ENCODE measurements around the gene AFAP1.

DNA sequence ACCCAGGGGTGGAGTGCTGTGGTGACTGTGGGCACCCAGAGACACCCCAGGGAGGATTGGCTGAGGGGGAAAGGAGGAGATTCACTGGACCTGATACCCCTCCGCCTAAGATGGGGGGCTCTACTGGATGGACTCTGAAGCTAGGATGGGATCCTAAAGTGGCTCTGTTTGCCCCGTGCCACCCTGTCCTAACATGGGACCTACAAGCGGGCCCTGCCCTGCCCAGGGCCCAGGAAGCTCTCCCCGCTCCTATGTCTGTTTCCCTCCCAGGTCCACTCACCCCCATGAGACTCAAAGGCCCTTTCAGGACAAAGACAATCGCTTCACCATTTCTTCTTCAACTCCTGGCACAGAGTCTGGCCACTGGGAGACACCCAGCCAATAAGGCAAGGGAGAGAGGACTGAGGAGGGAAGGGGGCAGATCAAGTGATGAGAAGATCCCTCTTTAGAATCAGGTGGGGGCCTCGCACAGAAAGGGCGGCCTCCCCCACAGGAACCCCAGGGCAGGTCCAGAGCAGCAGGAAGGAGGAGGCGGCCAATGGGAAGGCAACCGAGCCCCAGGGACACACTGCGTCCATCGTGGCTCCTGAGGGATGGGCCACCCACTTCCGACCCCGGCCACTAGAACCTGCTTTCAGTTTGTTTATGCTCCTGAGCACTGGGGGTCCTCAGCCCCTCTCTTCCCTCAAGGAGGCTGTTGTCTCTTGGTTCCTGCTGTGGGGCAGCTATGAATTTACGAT is 155.4 kb downstream of the AFAP1 start:
- TF ChIP-seq RFX5 (IDR thresholded peaks at IDR 0.05; ENCODE audit: borderline replicate concordance, low read depth, low read length): no peak
- no peak for TF ChIP-seq YY1 (IDR thresholded peaks at IDR 0.05; ENCODE audit: low read depth, low read length)
- no peak for TF ChIP-seq BACH1 (IDR thresholded peaks at IDR 0.05; ENCODE audit: low read length)
- TF ChIP-seq SP1 (IDR thresholded peaks at IDR 0.05; ENCODE audit: low read depth, low read length): no peak
- TF ChIP-seq, protein P1, sequence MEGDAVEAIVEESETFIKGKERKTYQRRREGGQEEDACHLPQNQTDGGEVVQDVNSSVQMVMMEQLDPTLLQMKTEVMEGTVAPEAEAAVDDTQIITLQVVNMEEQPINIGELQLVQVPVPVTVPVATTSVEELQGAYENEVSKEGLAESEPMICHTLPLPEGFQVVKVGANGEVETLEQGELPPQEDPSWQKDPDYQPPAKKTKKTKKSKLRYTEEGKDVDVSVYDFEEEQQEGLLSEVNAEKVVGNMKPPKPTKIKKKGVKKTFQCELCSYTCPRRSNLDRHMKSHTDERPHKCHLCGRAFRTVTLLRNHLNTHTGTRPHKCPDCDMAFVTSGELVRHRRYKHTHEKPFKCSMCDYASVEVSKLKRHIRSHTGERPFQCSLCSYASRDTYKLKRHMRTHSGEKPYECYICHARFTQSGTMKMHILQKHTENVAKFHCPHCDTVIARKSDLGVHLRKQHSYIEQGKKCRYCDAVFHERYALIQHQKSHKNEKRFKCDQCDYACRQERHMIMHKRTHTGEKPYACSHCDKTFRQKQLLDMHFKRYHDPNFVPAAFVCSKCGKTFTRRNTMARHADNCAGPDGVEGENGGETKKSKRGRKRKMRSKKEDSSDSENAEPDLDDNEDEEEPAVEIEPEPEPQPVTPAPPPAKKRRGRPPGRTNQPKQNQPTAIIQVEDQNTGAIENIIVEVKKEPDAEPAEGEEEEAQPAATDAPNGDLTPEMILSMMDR (IDR thresholded peaks at IDR 0.05; ENCODE audit: control extremely low read depth in 1 of 3, insufficient read depth in 1 of 3, low read depth in 1 of 3, low read length in 3 of 3): no peak

Data from H1 (cell line).